Stimulated activated CD4-positive, alpha-beta T cell treated with anti-CD3 and anti-CD28 coated beads, Interleukin-4, amount 100 ng/mL, for 4 hours (primary cell): Measurements from ENCODE around the gene ZFP37.
A peak's percentile ranks its signal among the peaks of the same experiment; 100 is the strongest.
"Not testable (repeated sequence)": the region's sequence is repeated elsewhere in the genome, so short reads cannot be mapped to it uniquely, and the experiment has no call there.

Source experiments
- DNase-seq, 2 experiments: peaks; one replicate each; pipeline ENCODE4 v3.0.0-alpha.2; 2020

The ZFP37 gene

DNA sequence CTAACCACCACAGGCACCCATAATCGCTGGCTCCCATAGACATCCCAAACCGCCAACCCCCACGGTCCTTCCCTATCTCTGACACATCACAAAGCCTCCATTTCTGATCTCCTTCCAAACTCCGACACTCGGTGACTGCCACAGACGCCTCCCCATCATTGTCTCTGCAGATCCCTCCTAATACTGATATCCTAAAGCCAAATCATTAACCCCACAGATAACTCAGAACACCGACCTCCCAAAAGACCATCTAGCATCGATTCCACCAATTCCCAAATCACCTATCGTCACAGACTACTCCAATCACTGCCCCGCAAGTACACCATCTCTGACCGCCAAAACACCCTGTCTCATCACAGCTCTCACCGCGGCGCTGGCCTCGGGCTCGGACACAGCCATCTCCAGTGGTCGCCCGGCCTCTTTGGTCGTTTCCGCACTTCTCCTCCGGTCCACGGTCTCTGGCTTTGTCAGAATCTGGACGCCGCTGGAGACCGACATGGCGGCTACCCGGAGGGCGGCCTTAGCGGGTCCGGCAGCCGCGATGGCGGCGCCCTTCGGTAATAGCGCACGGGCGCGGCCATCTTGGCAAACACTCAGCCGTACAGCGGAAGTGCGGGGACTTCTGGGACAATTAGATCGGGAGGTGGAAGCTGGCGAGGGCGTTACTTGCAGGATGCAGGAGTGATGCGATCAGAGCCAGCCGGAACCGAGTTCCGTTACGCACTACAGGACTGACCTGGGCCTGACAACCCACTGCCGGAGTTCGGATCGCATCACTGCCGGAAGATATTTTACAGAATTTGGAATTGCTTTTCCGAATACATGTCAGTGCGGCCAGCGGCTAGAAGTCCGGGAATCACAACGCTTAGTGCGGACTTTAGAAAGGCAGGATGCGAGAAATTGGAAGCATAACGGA lies at the start of gene ZFP37:
ZFP37 (minus strand) TSS at position 534 of the 916 bp plus-strand sequence; CDS start at position 498, 36 bp downstream.
- peak; percentile 69 to 71 for DNase-seq

GRCh38 chr9:113105345-113105744 lies 48.8 kb upstream of the ZFP37 start:
- not testable (repeated sequence) for DNase-seq

GRCh38 chr9:113095561-113095960 lies 39.0 kb upstream of the ZFP37 start:
- DNase-seq, result no peak

DNA sequence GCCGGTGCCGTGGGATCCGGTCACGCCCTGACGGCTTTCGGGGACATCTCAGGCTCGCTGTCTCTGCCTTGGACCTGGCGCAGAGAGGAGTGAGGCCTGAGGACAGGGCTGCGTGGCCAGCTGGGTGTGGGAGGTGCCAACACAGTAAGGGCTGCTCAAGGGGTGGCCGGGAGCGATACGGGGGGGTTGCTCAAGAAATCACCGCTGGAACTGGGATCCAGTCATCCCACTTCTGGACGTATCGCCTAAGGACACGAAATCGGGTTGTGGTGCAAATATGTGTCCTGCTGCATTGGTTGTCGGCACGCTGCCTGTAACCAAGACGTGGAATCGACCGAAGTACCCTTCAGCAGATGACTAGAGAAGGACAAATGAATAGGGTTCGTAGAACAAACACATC lies 33.4 kb upstream of the ZFP37 start:
- DNase-seq, result not testable (repeated sequence)

DNA sequence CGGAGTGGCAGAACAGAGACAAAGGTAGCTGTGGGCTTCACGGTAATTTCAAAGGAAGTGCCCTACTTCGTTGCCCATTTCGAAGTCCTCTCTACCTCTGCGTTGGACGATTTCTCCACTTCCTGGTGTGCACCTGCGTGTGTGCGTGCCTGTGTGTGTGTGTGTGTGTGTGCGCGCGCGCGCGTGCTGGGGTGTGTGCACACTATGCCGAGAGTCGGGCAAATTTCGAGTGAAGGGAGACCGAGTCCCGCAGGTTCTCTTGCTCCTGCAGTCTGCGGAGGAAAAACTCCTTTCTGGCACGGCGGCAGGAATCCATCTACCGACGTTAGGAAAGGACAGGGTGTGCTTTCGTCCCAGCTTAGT lies 32.6 kb upstream of the ZFP37 start:
- not testable (repeated sequence) for DNase-seq

- DNase-seq, result not testable (repeated sequence)
Measured at GRCh38 chr9:113088456-113089142, 32.1 kb upstream of the ZFP37 start.

- DNase-seq, result not testable (repeated sequence)
Measured at GRCh38 chr9:113062932-113063310, 6.4 kb upstream of the ZFP37 start.

DNA sequence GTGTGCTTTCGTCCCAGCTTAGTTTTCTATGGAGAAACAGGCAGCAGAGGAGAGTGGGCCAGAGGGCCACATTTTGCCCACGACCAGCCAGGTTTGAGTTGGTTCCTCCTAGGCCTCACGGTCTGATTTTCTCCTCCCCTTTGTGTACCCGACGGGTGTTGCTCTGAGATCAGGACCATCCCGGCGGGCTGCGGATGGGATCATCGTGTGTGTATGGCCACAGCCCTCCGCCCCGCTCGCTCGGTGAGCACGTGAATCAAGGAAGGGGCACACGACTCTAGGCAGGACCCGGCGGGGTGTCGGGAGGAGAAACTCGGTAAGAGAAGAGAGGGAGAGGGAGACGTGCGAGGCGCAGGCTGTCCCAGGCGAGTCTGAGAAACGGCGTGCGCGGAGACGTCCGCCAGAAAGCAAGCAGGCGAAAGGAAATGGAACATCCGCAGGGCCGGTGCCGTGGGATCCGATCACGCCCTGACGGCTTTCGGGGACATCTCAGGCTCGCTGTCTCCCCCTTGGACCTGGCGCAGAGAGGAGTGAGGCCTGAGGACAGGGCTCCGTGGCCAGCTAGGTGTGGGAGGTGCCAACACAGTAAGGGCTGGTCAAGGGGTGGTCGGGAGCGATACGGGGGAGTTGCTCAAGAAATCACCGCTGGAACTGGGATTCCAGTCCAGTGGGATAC lies 5.9 kb upstream of the ZFP37 start:
- DNase-seq, result not testable (repeated sequence)

GRCh38 chr9:113061072-113061850 lies 4.7 kb upstream of the ZFP37 start:
- not testable (repeated sequence) for DNase-seq

- peak in 1 of 2 experiments; percentile 17 for DNase-seq
Measured at GRCh38 chr9:113059581-113060284, 3.2 kb upstream of the ZFP37 start.

GRCh38 chr9:113057193-113057592 lies 669 bp upstream of the ZFP37 start:
- DNase-seq, result no peak

DNA sequence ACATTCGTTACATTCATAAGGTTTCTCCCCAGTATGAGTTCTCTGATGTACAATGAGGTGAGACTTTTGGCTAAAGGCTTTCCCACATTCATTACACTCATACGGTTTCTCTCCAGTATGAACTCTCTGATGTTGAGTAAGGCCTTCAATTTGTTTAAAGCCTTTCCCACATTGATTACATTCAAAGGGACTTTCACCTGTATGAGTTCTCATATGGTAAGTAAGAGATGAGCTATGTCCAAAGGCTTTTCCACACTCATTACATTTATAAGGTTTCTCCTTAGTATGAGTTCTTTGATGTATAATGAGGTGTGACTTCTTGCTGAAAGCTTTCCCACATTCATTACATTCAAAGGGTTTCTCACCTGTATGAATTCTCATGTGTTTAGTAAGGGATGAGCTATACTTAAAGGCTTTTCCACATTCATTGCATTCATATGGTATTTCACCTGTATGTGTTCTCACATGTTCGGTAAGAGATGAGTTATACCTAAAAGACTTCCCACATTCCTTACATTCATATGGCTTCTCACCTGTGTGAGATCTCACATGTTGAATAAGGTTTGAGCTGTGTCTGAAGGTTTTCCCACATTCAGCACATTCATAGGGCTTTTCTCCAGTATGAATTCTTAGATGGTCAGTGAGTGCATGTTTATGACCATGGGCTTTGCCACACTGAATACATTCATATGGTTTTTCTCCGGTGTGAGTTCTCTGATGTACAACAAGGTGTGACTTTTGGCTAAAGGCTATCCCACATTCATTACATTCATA lies 13.5 kb downstream of the ZFP37 start:
- no peak for DNase-seq

- DNase-seq, result no peak
Measured at GRCh38 chr9:113026200-113026599, 30.3 kb downstream of the ZFP37 start.

DNA sequence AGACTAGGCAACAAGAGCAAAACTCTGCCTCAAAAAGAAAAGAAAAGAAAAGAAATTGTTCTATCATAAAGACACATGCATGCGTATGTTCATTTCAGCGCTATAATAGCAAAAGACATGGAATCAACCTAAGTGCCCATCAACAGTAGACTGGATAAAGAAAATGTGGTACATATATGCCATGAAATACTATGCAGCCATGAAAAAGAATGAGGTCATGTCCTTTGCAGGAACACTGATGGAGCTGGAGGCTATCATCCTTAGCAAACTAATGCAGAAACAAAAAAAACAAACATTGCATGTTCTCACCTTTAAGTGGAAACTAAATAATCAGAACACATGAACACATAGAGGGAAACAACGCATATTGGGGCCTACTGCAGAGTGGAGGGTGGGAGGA lies 38.3 kb downstream of the ZFP37 start:
- no peak for DNase-seq

- DNase-seq, result no peak
Measured at GRCh38 chr9:113012492-113012891, 44.0 kb downstream of the ZFP37 start.

GRCh38 chr9:113011911-113012381 lies 44.6 kb downstream of the ZFP37 start, which contains the start of gene ZNF883:
TSS of gene ZNF883 (minus strand) at chr9:113012192.
- DNase-seq, result peak; percentile 5 to 21

GRCh38 chr9:113005777-113006176 lies 50.7 kb downstream of the ZFP37 start:
- no peak for DNase-seq

GRCh38 chr9:112997236-112997941 lies 59.1 kb downstream of the ZFP37 start:
- no peak for DNase-seq
